HUES6 (cell line): ENCODE data around the gene PLXNB3.
A peak's percentile ranks its signal among the peaks of the same experiment; 100 is the strongest.

Experiments used
- H3K27ac ChIP-seq: 2 replicates; pipeline ENCODE4 v1.7.0; 2013; ENCODE audit warnings: low read depth, mild to moderate bottlenecking, low read length, inconsistent platforms
- H3K27me3 ChIP-seq: 2 replicates; pipeline ENCODE4 v1.6.1; 2013; ENCODE audit warnings: low read length; ENCODE audit not compliant: control insufficient read depth, insufficient read depth
- H3K36me3 ChIP-seq: 2 replicates; pipeline ENCODE4 v1.6.1; 2013; ENCODE audit warnings: low read length; ENCODE audit not compliant: control insufficient read depth, insufficient read depth
- H3K4me1 ChIP-seq: 2 replicates; pipeline ENCODE4 v1.6.1; 2013; ENCODE audit warnings: low read length; ENCODE audit not compliant: control insufficient read depth, insufficient read depth
- H3K4me3 ChIP-seq: 2 replicates; pipeline ENCODE4 v1.5.1; 2013; ENCODE audit warnings: low read depth, low read length
- H3K9ac ChIP-seq: one replicate; pipeline ENCODE4 v1.6.1; 2013; ENCODE audit warnings: mild to moderate bottlenecking, low read length
- H3K9me3 ChIP-seq: 2 replicates; pipeline ENCODE4 v1.6.1; 2013; ENCODE audit warnings: low read depth, low read length; ENCODE audit not compliant: control insufficient read depth, insufficient read depth

PLXNB3 gene

GRCh38 chrX:153782871-153783270, 18.8 kb downstream of the PLXNB3 start:
- Histone ChIP-seq H3K9me3 (peaks cover 22% of the 10 kb centered on the region; the same call in 1 of the 2 replicates), H3K27me3 (no peaks in the 10 kb centered on the region), H3K36me3 (peaks cover 30% of the 10 kb centered on the region), H3K4me1 (no peaks in the 10 kb centered on the region; the same call in 1 of the 2 replicates), H3K9ac (no peak overlapping the region), H3K4me3 (no peak overlapping the region), H3K27ac (no peak overlapping the region)

GRCh38 chrX:153783378-153784013, 19.4 kb downstream of the PLXNB3 start:
- peaks cover 33% of the 10 kb centered on the region for H3K36me3 ChIP-seq

GRCh38 chrX:153784325-153784967, 20.4 kb downstream of the PLXNB3 start:
- no peaks in the 10 kb centered on the region for H3K27me3 ChIP-seq
- H3K4me1 ChIP-seq, result no peaks in the 10 kb centered on the region; the same call in 1 of the 2 replicates
- H3K36me3 ChIP-seq, result peaks cover 40% of the 10 kb centered on the region
- H3K9ac ChIP-seq, result no peak overlapping the region
- peaks cover 21% of the 10 kb centered on the region; the same call in 1 of the 2 replicates for H3K9me3 ChIP-seq
- no peak overlapping the region for H3K27ac ChIP-seq
- no peak overlapping the region for H3K4me3 ChIP-seq

More at GRCh38 chrX:153783378-153784013, 19.4 kb downstream of the PLXNB3 start:
- Histone ChIP-seq H3K27me3 (no peaks in the 10 kb centered on the region), H3K4me1 (no peaks in the 10 kb centered on the region; the same call in 1 of the 2 replicates), H3K4me3 (no peak overlapping the region), H3K9me3 (peaks cover 21% of the 10 kb centered on the region; the same call in 1 of the 2 replicates), H3K9ac (no peak overlapping the region), H3K27ac (no peak overlapping the region)

- no peak overlapping the region for H3K27ac ChIP-seq
- peaks cover 45% of the 10 kb centered on the region for H3K36me3 ChIP-seq
- no peaks in the 10 kb centered on the region for H3K27me3 ChIP-seq
- H3K9ac ChIP-seq, result no peak overlapping the region
- peaks cover 26% of the 10 kb centered on the region; the same call in 1 of the 2 replicates for H3K9me3 ChIP-seq
- no peak overlapping the region for H3K4me3 ChIP-seq
- H3K4me1 ChIP-seq, result no peaks in the 10 kb centered on the region
These were observed 22.6 kb downstream of the PLXNB3 start for GRCh38 chrX:153786669-153787068.

- Histone ChIP-seq H3K4me3 (no peak overlapping the region), H3K9ac (no peak overlapping the region), H3K27me3 (no peaks in the 10 kb centered on the region), H3K4me1 (peaks cover 4% of the 10 kb centered on the region), H3K9me3 (peaks cover 26% of the 10 kb centered on the region; the same call in 1 of the 2 replicates), H3K27ac (no peak overlapping the region), H3K36me3 (peaks cover 44% of the 10 kb centered on the region)
These were observed 25.6 kb downstream of the PLXNB3 start for GRCh38 chrX:153789654-153790053.

GRCh38 chrX:153791104-153791852, 27.2 kb downstream of the PLXNB3 start:
- Histone ChIP-seq H3K27me3 (no peaks in the 10 kb centered on the region), H3K4me3 (no peak overlapping the region), H3K27ac (no peak overlapping the region), H3K36me3 (peaks cover 32% of the 10 kb centered on the region), H3K9me3 (peaks cover 24% of the 10 kb centered on the region; the same call in 1 of the 2 replicates), H3K4me1 (peaks cover 15% of the 10 kb centered on the region), H3K9ac (no peak overlapping the region)

- Histone ChIP-seq H3K4me3 (peak overlapping the region; percentile 81; the same call in 1 of the 2 replicates), H3K27me3 (no peaks in the 10 kb centered on the region), H3K36me3 (peaks cover 33% of the 10 kb centered on the region), H3K9me3 (peaks cover 20% of the 10 kb centered on the region; the same call in 1 of the 2 replicates), H3K4me1 (peaks cover 15% of the 10 kb centered on the region), H3K27ac (no peak overlapping the region), H3K9ac (no peak overlapping the region)
These were observed 28.3 kb downstream of the PLXNB3 start for GRCh38 chrX:153792368-153792767.

GRCh38 chrX:153793291-153793690, 29.2 kb downstream of the PLXNB3 start:
- Histone ChIP-seq H3K27ac (no peak overlapping the region), H3K36me3 (peaks cover 35% of the 10 kb centered on the region), H3K4me3 (peak overlapping the region; percentile 81), H3K27me3 (no peaks in the 10 kb centered on the region), H3K4me1 (peaks cover 15% of the 10 kb centered on the region), H3K9me3 (peaks cover 20% of the 10 kb centered on the region; the same call in 1 of the 2 replicates), H3K9ac (peak overlapping the region; percentile 93)

- Histone ChIP-seq H3K9me3 (peaks cover 20% of the 10 kb centered on the region; the same call in 1 of the 2 replicates), H3K9ac (peak within 1 kb of the TSS; percentile 93), H3K27ac (peak within 1 kb of the TSS; percentile 90), H3K4me1 (peaks cover 15% of the 10 kb centered on the region), H3K27me3 (no peaks in the 10 kb centered on the region), H3K36me3 (peaks cover 35% of the 10 kb centered on the region), H3K4me3 (peak within 1 kb of the TSS; percentile 81)
These were observed 30.2 kb downstream of the PLXNB3 start, which contains the start of the genes IDH3G and SSR4 for GRCh38 chrX:153794018-153794896. Gene IDH3G (minus strand): TSS chrX:153794375. CDS start chrX:153794326, 49 bp downstream. Gene SSR4 (plus strand): TSS chrX:153794668. CDS start chrX:153794688, 20 bp downstream.
